ENCODE results near the gene ZC3H7B. TPM values are rescaled to one million over a fixed set of nuclear protein-coding genes. Genes with fewer than 3 reads are reported as not detected.
A peak's percentile ranks its signal among the peaks of the same experiment; 100 is the strongest.

ZC3H7B gene
- polyA plus RNA-seq, 3 donors, result 0.31 to 15.7 (median 0.49) TPM

DNA sequence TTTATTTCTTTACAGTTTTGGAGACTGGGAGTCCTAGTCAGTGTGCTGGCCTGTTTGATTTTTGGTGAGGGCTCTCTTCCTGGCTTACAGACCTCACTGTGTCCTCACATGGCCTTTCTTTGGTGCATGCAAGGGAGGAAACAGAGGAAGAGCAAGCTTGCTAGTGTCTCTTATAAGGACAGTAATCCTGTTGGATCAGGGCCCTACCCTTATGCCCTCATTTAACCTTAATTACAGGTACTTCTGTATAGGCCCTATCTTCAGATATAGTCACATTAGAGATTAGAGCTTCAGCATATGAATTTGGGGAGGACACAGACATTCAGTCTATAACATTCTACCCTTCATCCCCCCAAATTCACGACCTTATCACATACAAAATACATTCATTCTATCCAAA, 14.3 kb downstream of the ZC3H7B start:
- Mint-ChIP-seq H3K27ac (no peak overlapping the region), H3K9me3 (peaks cover 0 to 2% (median 0%) of the 10 kb centered on the region in 7 donors), H3K36me3 (peaks cover 14 to 21% of the 10 kb centered on the region in 2 donors), H3K4me1 (peaks cover 7% of the 10 kb centered on the region), H3K27me3 (ENCODE audit: low read depth in 3 of 3) (peaks cover 0 to 3% (median 0%) of the 10 kb centered on the region in 3 donors), H3K4me3 (no peak overlapping the region)
- no peaks in the 10 kb centered on the region for H3K4me1 ChIP-seq (ENCODE audit: control insufficient read depth in 1 of 2, insufficient read depth in 2 of 2, low read length in 2 of 2)
- intact Hi-C loops (cut with micrococcal nuclease), result no loop called here
- H3K9ac ChIP-seq (ENCODE audit: insufficient read depth, low read length, poor library complexity, severe bottlenecking), result no peak overlapping the region
- DNase-seq, result no peak
- peaks cover 46% of the 10 kb centered on the region for H4K20me1 ChIP-seq (ENCODE audit: insufficient read depth, low read length)
- H3K79me2 ChIP-seq (ENCODE audit: insufficient read depth, low read length), result peaks cover 60% of the 10 kb centered on the region
- no peak overlapping the region for H3K4me3 ChIP-seq (replicated peaks in 1 of 3; ENCODE audit: low read depth in 2 of 3, low read length in 3 of 3)
- H3K27me3 ChIP-seq (ENCODE audit: control insufficient read depth in 2 of 2, insufficient read depth in 2 of 2, low read length in 2 of 2), result no peaks in the 10 kb centered on the region
- H3K36me3 ChIP-seq (replicated peaks in 1 of 2; ENCODE audit: control insufficient read depth in 1 of 2, insufficient read depth in 2 of 2, low read length in 2 of 2), result peaks cover 15 to 23% of the 10 kb centered on the region in 2 donors
- H3K9me3 ChIP-seq (replicated peaks in 1 of 2; ENCODE audit: control insufficient read depth in 1 of 2, insufficient read depth in 1 of 2, low read length in 2 of 2), result no peaks in the 10 kb centered on the region
- 100% methylated on average over 1 of the region's 1 CpG for WGBS (ENCODE audit: insufficient coverage)
- H3K27ac ChIP-seq (ENCODE audit: low read depth in 1 of 2, low read length in 2 of 2), result no peak overlapping the region
- no peak overlapping the region for H3K4me2 ChIP-seq (replicated peaks; ENCODE audit: extremely low read depth, low read length, poor library complexity, severe bottlenecking)
- H2AFZ ChIP-seq (ENCODE audit: insufficient read depth, low read depth, low read length, poor library complexity, severe bottlenecking), result no peak overlapping the region
- TF ChIP-seq, protein P1, sequence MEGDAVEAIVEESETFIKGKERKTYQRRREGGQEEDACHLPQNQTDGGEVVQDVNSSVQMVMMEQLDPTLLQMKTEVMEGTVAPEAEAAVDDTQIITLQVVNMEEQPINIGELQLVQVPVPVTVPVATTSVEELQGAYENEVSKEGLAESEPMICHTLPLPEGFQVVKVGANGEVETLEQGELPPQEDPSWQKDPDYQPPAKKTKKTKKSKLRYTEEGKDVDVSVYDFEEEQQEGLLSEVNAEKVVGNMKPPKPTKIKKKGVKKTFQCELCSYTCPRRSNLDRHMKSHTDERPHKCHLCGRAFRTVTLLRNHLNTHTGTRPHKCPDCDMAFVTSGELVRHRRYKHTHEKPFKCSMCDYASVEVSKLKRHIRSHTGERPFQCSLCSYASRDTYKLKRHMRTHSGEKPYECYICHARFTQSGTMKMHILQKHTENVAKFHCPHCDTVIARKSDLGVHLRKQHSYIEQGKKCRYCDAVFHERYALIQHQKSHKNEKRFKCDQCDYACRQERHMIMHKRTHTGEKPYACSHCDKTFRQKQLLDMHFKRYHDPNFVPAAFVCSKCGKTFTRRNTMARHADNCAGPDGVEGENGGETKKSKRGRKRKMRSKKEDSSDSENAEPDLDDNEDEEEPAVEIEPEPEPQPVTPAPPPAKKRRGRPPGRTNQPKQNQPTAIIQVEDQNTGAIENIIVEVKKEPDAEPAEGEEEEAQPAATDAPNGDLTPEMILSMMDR (IDR thresholded peaks at IDR 0.05), result no peak

DNA sequence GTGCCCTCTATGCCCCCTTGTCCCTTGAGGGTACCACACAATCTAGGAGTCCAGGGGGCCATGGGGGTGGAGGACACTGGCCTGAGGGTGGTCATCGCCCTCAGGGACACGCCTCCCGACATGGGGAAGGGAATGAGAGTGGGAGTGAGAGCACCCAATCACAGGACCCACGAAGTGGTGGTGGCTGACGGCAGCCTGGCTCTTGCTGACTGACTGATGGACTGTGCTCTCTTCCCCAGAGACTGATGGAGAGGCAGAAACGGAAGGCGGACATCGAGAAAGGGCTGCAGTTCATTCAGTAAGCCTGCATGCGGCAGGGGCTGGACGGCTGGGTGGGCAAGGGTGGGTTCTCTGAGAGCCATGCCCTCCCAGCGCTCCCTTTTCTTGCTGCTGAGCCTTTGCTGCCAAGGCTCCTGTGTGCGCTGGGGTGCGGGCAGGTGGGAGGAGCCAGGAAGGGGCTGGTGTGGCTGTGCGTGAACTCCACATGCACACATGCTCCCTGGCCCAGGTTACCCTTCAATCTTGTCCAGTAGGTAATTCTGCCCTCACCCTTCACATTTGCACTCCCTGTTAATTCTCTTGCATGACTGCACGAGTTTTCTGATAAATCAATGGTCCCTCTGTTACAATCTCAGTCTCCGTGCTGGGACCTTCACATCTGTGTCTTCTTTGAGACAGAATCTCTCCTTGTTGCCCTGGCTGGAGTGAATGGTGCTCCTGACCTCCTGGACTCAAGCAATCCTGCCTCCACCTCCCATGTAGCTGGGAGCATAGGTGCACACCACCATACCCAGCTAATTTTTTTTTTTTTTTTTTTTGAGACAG, 19.3 kb downstream of the ZC3H7B start:
- H3K9ac ChIP-seq (ENCODE audit: insufficient read depth, low read length, poor library complexity, severe bottlenecking), result no peak overlapping the region
- H4K20me1 ChIP-seq (ENCODE audit: insufficient read depth, low read length), result peaks cover 19% of the 10 kb centered on the region
- H2AFZ ChIP-seq (ENCODE audit: insufficient read depth, low read depth, low read length, poor library complexity, severe bottlenecking), result no peak overlapping the region
- H3K79me2 ChIP-seq (ENCODE audit: insufficient read depth, low read length), result peaks cover 25% of the 10 kb centered on the region
- peak overlapping the region in 3 of 7 donors; percentile 53 to 58 (median 57) for H3K27ac Mint-ChIP-seq
- intact Hi-C loops (cut with micrococcal nuclease), result no loop called here
- peaks cover 0 to 3% (median 2%) of the 10 kb centered on the region in 3 donors for H3K27me3 Mint-ChIP-seq (ENCODE audit: low read depth in 3 of 3)
- H3K4me1 Mint-ChIP-seq, result no peaks in the 10 kb centered on the region
- H3K4me3 Mint-ChIP-seq, result no peak overlapping the region
- peaks cover 43 to 55% of the 10 kb centered on the region in 2 donors for H3K36me3 Mint-ChIP-seq
- no peaks in the 10 kb centered on the region for H3K9me3 Mint-ChIP-seq
- no peak for DNase-seq
- H3K36me3 ChIP-seq (replicated peaks in 1 of 2; ENCODE audit: control insufficient read depth in 1 of 2, insufficient read depth in 2 of 2, low read length in 2 of 2), result peaks cover 34 to 58% of the 10 kb centered on the region in 2 donors
- TF ChIP-seq, protein P1 (IDR thresholded peaks at IDR 0.05), result no peak
- no peak overlapping the region for H3K4me3 ChIP-seq (replicated peaks in 1 of 3; ENCODE audit: low read depth in 2 of 3, low read length in 3 of 3)
- H3K4me2 ChIP-seq (replicated peaks; ENCODE audit: extremely low read depth, low read length, poor library complexity, severe bottlenecking), result no peak overlapping the region
- no peaks in the 10 kb centered on the region for H3K27me3 ChIP-seq (ENCODE audit: control insufficient read depth in 2 of 2, insufficient read depth in 2 of 2, low read length in 2 of 2)
- no peak overlapping the region for H3K27ac ChIP-seq (ENCODE audit: low read depth in 1 of 2, low read length in 2 of 2)
- H3K4me1 ChIP-seq (ENCODE audit: control insufficient read depth in 1 of 2, insufficient read depth in 2 of 2, low read length in 2 of 2), result no peaks in the 10 kb centered on the region
- 97% methylated on average over 14 of the region's 16 CpGs for WGBS (ENCODE audit: insufficient coverage)
- H3K9me3 ChIP-seq (replicated peaks in 1 of 2; ENCODE audit: control insufficient read depth in 1 of 2, insufficient read depth in 1 of 2, low read length in 2 of 2), result no peaks in the 10 kb centered on the region

Data from CD14-positive monocyte (primary cell).